Measurements from ENCODE around the gene SPATA20. TPM values are rescaled to one million over a fixed set of nuclear protein-coding genes. Genes with fewer than 3 reads are reported as not detected.
A peak's percentile ranks its signal among the peaks of the same experiment; 100 is the strongest.

Gene SPATA20
- total and polyA plus RNA-seq, 8 donors, result 26.9 to 80.8 (median 39.0) TPM

- no peak for DNase-seq
- no peaks in the 10 kb centered on the region for H3K36me3 ChIP-seq
- H3K4me3 ChIP-seq, result no peak overlapping the region
- intact Hi-C loops (cut with DNase I), result no loop called here
- no peak for ATAC-seq
- no peak overlapping the region for H3K27ac ChIP-seq
- 84 to 89% methylated on average over 7 of the region's 7 CpGs for WGBS, 2 donors
- TF ChIP-seq CTCF (IDR thresholded peaks at IDR 0.05), result no peak
- no peaks in the 10 kb centered on the region for H3K27me3 ChIP-seq
- no peaks in the 10 kb centered on the region for H3K4me1 ChIP-seq
- FAIRE-seq, result no peak
- no peaks in the 10 kb centered on the region for H3K9me3 ChIP-seq
Measured at GRCh38 chr17:50570528-50570927, 23.6 kb downstream of the SPATA20 start.

GRCh38 chr17:50571681-50572080 is 24.7 kb downstream of the SPATA20 start:
- Histone ChIP-seq H3K27ac (no peak overlapping the region), H3K4me1 (no peaks in the 10 kb centered on the region), H3K27me3 (no peaks in the 10 kb centered on the region), H3K9me3 (no peaks in the 10 kb centered on the region), H3K36me3 (no peaks in the 10 kb centered on the region), H3K4me3 (no peak overlapping the region)
- ATAC-seq, result no peak
- intact Hi-C loops (cut with DNase I), result no loop called here
- no peak for FAIRE-seq
- no peak for DNase-seq
- no peak for TF ChIP-seq CTCF (IDR thresholded peaks at IDR 0.05)
- WGBS, 2 donors, result 79 to 84% methylated on average over 19 of the region's 19 CpGs

- Histone ChIP-seq H3K27me3 (no peaks in the 10 kb centered on the region), H3K4me3 (no peak overlapping the region), H3K4me1 (no peaks in the 10 kb centered on the region), H3K27ac (no peak overlapping the region), H3K9me3 (no peaks in the 10 kb centered on the region), H3K36me3 (no peaks in the 10 kb centered on the region)
- ATAC-seq, result no peak
- no peak for DNase-seq
- TF ChIP-seq CTCF (IDR thresholded peaks at IDR 0.05), result no peak
- 92 to 94% methylated on average over 20 of the region's 20 CpGs for WGBS, 2 donors
- FAIRE-seq, result no peak
- intact Hi-C loops (cut with DNase I), result no loop called here
Measured at GRCh38 chr17:50572541-50572940, 25.6 kb downstream of the SPATA20 start.

- FAIRE-seq (no peak), ATAC-seq (no peak), DNase-seq (no peak)
- Histone ChIP-seq H3K4me3 (no peak overlapping the region), H3K36me3 (no peaks in the 10 kb centered on the region), H3K4me1 (no peaks in the 10 kb centered on the region), H3K9me3 (no peaks in the 10 kb centered on the region), H3K27me3 (no peaks in the 10 kb centered on the region), H3K27ac (no peak overlapping the region)
- WGBS, 2 donors, result 86 to 91% methylated on average over 12 of the region's 12 CpGs
- intact Hi-C loops (cut with DNase I), result no loop called here
- no peak for TF ChIP-seq CTCF (IDR thresholded peaks at IDR 0.05)
Measured at GRCh38 chr17:50573866-50574611, 27.1 kb downstream of the SPATA20 start.

DNA sequence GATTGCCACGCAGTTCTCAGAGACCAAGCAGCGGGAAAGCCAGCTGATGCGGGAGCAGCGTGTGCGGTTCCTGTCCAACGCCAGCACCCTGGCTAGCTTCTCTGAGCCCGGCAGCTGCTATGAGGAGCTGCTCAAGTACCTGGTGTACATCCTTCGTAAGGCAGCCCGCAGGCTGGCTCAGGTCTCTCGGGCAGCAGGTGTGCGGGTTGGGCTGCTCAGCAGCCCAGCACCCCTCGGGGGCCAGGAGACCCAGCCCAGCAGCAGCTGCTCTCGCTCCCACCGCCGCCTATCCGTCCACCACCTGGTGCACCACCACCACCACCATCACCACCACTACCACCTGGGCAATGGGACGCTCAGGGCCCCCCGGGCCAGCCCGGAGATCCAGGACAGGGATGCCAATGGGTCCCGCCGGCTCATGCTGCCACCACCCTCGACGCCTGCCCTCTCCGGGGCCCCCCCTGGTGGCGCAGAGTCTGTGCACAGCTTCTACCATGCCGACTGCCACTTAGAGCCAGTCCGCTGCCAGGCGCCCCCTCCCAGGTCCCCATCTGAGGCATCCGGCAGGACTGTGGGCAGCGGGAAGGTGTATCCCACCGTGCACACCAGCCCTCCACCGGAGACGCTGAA is 28.7 kb downstream of the SPATA20 start:
- no peaks in the 10 kb centered on the region for H3K36me3 ChIP-seq
- DNase-seq (no peak), FAIRE-seq (no peak), ATAC-seq (peak in 2 of 4 donors; percentile 22 to 33)
- no peak overlapping the region for H3K27ac ChIP-seq
- no peak for TF ChIP-seq CTCF (IDR thresholded peaks at IDR 0.05)
- H3K4me1 ChIP-seq, result no peaks in the 10 kb centered on the region
- H3K27me3 ChIP-seq, result no peaks in the 10 kb centered on the region
- intact Hi-C loops (cut with DNase I), result no loop called here
- H3K9me3 ChIP-seq, result no peaks in the 10 kb centered on the region
- 63 to 66% methylated on average over 30 to 33 of the region's 33 CpGs for WGBS, 2 donors
- H3K4me3 ChIP-seq, result no peak overlapping the region

Measured in pancreas (tissue), 10 donors.